T-helper 1 cell treated with Interleukin-12 subunit alpha and Interleukin-12 subunit beta and Interleukin-4 antibody, amounts not matched to agents 30 ng/mL and 1 ng/mL, for 36 hours (primary cell): ENCODE measurements around the gene SP2. TPM values are rescaled to one million over a fixed set of nuclear protein-coding genes. Genes with fewer than 3 reads are reported as not detected.

ENCODE experiments used
- intact Hi-C: fragments of 100-400 bp; cut with micrococcal nuclease; formaldehyde crosslinking; loops from one replicate; pipeline ENCODE4 v1.15.1; 2024
- total RNA-seq: library from RNA; stranded (reverse); gene quantifications from 2 replicates; pipeline ENCODE4 v1.2.3, GENCODE V29; 2022

The SP2 gene
- total RNA-seq, 1 donor from 2014 or later, result 33.9 TPM

GRCh38 chr17:47889734-47890529 is 6.1 kb upstream of the SP2 start:
- intact Hi-C loops, result loop anchor here (1.0 kb wide), 2 partner anchors 49 to 114 kb away; partner anchors contain the start of gene SCRN2

- intact Hi-C loops, result no loop called here
Observed at GRCh38 chr17:47891545-47892088, 4.4 kb upstream of the SP2 start.

- intact Hi-C loops, result loop anchor here (1.0 to 5.0 kb wide), 7 partner anchors 53 to 1013 kb away; partner anchors contain the start of genes CDK5RAP3, KPNB1, LRRC46 and MRPL10
Observed at GRCh38 chr17:47894498-47895346, 1.3 kb upstream of the SP2 start.

DNA sequence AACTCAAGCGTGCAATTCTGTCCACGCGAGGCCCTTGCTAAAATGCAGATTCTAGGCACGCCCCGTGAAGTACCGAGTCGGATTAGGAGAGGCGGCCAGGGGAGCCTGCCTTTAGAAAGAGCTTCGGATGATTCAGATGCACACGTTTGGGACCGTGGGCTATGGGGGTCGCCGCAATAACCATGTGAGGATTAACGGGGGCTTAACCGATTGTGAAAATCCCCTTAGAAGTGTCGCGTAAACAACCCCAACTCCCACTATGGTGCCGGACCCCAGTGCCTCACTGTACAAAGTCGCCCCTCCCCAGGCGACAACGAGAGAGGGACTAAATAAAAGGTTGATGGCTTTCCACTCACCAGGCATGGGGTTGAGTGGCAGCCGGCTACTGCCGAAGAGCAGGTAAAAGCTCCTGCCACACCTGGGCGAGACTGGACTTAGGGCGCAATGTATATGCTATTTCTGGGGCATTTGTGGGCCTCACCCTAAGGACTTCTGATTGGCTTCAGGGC is 635 bp upstream of the SP2 start:
- intact Hi-C loops, result loop anchor here (1.0 to 5.0 kb wide), 7 partner anchors 54 to 1012 kb away; partner anchors contain the start of genes CDK5RAP3, KPNB1, LRRC46 and MRPL10

GRCh38 chr17:47896672-47897490 is 845 bp downstream of the SP2 start:
- intact Hi-C loops, result loop anchor here (1.0 to 5.0 kb wide), 4 partner anchors 44 to 1010 kb away; partner anchors contain the start of genes PNPO and UBE2Z

DNA sequence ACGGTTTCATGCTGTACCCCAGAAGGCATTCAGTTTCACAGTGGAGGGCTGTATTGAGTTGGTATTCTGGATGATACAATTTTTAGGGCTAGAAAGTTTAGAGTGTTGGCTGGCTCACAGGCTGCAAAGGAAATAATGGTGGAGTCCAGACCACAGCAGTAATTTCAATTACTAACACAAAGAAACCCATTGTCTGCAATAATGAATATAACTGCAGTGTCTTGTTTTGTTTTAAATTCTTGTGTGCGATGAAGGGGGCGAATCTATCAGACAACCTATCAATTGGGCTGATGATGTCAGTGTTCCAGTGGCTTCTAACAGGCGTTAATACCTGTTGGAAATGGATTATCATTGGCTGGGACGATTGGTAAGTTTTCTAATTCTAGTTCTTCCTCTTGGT is 1.5 kb downstream of the SP2 start:
- intact Hi-C loops, result loop anchor here (2.0 to 5.0 kb wide), 3 partner anchors 51 to 1010 kb away; partner anchors contain the start of gene UBE2Z

- intact Hi-C loops, result loop anchor here (5.0 kb wide), 1 partner anchor 1009 kb away; the partner anchor contains the start of gene UBE2Z
Observed at GRCh38 chr17:47898241-47898640, 2.2 kb downstream of the SP2 start.

GRCh38 chr17:47899643-47900042 is 3.6 kb downstream of the SP2 start:
- intact Hi-C loops, result loop anchor here (5.0 kb wide), 1 partner anchor 1008 kb away; the partner anchor contains the start of gene UBE2Z

- intact Hi-C loops, result no loop called here
Observed at GRCh38 chr17:47901423-47901822, 5.4 kb downstream of the SP2 start.

DNA sequence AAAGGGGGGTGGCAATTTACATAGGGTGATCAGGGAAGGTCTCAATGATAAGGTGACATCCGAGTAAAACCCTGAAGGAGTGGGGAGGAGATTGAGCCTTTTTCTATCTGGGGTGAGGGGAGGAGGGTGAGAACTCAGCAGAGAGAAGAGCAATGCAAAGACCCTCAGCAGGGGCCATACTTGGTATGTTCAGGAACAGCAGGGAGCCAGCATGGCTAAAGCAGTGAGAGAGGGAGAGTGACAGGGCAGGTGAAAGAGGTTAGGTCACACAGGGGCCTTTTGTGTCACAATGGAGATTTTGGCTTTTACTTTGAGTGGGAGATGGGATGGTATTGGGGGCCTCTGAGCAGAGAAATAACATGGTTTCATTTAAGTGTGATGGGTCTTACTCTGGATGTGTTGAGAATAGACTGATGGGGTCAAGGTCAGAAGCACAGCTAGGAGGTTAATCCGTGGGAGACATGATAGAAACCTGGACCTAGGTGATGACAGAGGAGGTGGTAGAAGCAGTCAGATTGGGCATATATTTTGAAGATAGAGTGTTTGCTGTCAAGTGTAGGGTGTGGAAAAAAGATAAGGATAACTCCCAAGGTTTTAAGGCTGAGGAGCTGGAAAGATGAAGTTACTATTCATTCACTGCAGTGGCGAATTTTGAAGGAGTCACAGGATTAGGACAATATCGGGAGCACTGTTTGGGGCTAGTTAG is 6.2 kb downstream of the SP2 start:
- intact Hi-C loops, result no loop called here

DNA sequence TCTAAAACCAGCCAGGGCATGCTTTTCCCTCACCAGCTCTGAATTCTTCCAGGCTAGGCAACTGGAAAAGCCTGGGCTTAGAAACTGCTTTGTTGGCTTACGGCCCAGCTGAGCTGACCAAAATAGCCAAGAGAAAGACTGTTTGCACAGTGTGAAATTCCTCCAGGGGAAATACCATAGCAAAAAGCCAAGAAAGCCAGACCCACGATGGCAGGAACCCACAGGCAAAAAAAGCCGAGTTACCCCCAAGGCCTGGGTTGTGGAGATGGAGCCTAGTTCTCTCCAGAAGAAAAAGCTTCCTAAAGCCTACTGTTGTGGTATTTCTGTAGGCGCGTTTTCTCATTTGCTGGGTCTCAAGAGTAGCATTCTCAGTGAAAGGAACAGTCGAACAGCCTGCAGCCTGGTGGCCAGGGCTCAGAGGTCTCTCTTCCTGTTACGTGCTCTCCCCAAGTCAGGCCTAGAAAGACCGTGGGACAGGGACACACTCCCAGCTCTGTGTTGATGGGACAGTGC is 9.2 kb downstream of the SP2 start:
- intact Hi-C loops, result no loop called here

- intact Hi-C loops, result no loop called here
Observed at GRCh38 chr17:47906443-47906842, 10.4 kb downstream of the SP2 start.

DNA sequence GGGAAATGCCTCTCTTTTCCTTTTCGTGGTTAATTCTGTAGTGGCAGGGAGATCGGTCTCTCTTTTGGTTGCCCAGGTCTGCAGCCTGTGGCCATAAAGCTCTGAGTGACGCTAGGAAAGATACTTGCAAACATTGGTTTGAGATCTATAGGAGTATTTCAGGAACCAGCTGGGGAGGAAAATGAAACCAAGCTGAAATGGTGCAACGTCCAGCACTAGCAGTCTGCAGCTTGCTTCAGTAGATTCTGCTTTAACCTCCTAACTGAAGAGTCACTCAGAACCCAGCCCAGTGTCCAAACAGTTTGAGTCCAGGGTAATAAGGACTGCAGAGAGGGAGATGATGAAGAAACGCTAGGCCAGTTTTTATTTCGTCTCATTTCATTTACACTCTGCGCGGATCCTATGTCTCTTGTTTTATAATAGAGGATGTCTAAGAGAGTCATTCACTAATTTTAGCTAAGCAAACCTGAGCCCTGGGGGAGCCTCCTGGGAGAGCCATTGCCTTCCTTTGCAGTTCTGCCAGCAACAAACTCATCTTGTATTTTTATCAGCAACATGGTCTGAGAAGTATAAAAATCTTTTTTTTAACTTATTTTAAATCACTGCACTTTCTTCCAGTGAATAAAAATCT is 12.0 kb downstream of the SP2 start:
- intact Hi-C loops, result no loop called here

DNA sequence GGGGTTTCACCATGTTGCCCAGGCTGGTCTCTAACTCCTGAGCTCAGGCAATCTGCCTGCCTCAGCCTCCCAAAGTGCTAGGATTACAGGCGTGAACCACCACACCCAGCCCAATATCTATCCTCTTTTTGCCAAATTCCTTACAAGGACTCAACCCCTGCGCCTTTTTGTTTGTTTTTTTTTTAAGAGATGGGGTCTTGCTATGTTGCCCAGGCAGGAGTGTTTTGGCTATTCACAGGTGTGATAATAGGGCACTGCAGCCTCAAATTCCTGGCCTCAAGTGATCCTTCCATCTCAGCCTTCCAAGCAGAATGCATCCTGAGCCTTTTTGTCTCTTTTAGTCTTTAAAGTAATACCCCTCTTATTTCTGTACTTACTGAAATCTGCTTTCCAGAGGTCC is 17.0 kb downstream of the SP2 start:
- intact Hi-C loops, result no loop called here

DNA sequence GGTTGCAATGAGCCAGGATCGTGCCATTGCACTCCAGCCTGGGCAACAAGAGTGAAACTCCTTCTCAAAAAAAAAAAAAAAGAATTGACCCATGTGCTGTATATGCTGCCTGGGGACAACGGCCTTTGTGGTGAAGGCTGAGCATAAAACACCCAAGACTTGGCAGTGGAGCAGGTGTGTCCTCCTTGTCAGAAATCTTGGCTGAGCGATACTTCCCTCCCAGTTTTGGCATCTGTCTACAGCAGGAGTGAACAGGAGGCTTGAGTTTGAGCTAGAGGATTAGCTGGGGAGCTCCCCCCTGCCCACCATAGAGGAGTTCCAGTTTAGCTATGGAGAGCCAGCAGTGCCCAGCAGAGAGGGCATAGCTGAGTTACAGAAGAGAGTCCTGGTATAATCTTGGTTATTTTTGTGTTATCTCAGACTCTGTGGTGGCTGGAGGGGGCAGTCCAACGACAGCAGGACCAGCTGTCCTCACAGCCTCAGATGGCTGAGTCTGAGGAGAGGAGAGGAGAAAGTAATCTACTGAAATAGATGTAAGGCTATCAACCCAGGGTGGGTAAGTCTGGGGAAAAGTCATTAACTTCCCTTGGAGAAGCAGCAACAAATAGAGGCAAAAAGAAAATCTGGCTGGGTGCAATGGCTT is 18.4 kb downstream of the SP2 start:
- intact Hi-C loops, result no loop called here

- intact Hi-C loops, result no loop called here
Observed at GRCh38 chr17:47915776-47916398, 19.9 kb downstream of the SP2 start.

- intact Hi-C loops, result no loop called here
Observed at GRCh38 chr17:47916489-47917208, 20.6 kb downstream of the SP2 start.
